ENCODE results near the gene SPCS2. TPM values are rescaled to one million over a fixed set of nuclear protein-coding genes. Genes with fewer than 3 reads are reported as not detected.

Gene SPCS2
- polyA plus RNA-seq, 1 donor from 2014 or later, result 84.7 TPM

DNA sequence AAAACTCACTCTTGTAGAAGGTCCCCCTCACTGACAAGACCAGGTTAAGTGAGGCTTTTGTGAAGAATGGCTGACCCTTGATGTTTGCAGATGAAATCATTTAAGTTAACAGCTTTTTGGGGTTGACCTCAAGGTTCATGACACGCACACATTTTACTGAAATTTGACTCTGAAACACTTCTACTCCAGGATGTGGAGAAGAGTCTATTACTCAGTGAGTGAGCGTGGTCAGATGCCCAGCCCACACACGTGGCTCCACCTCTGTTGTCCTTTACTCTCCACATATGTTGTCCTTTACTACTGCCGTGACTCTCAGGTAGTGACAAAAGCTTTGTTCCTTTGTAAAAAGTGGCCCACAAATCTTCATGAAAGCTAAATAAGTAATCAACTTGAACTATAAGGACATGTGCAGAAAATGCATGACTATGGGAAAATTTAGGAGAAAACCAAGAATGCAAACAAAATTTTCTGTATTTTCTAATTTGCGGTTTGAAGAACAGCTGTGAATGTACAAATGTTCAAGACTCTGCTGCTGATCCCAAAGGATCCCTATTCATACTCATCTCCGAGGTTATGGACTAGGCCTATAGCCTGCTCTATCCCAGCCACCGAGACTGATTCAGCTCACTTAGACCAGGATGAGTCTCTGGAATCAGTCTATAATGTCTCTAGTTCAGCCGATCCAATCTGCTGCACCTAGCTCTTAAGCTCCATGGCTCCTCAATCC is 22.6 kb upstream of the SPCS2 start:
- H3K27ac ChIP-seq (ENCODE audit: low read length), result no peak overlapping the region
- no peaks in the 10 kb centered on the region for H3K9me3 ChIP-seq (ENCODE audit: low read length)
- H3K79me2 ChIP-seq (replicated peaks; ENCODE audit: insufficient read depth, low read length), result no peaks in the 10 kb centered on the region
- H3K36me3 ChIP-seq (ENCODE audit: insufficient read depth, low read length), result no peaks in the 10 kb centered on the region
- H3F3A ChIP-seq (ENCODE audit: insufficient read depth, low read length, poor library complexity, severe bottlenecking), result no peaks in the 10 kb centered on the region
- no peaks in the 10 kb centered on the region for H3K9me2 ChIP-seq (ENCODE audit: insufficient read depth, low read length)
- H3K4me2 ChIP-seq (ENCODE audit: low read length), result no peak overlapping the region
- H4K20me1 ChIP-seq (ENCODE audit: insufficient read depth), result no peaks in the 10 kb centered on the region
- no peak overlapping the region for H3K9ac ChIP-seq (ENCODE audit: low read length)
- TF ChIP-seq REST (IDR thresholded peaks at IDR 0.05; ENCODE audit: borderline replicate concordance) (no peak), SMC3 (conservative IDR thresholded peaks at IDR 0.05; ENCODE audit: poor library complexity) (no peak), POLR2AphosphoS5 (IDR thresholded peaks at IDR 0.05) (no peak), EP300 (conservative IDR thresholded peaks at IDR 0.05; ENCODE audit: poor library complexity, severe bottlenecking) (no peak), TAF1 (IDR thresholded peaks at IDR 0.05; ENCODE audit: low read depth) (no peak), EZH2 (IDR thresholded peaks at IDR 0.05; ENCODE audit: borderline replicate concordance, insufficient read depth, low read length, poor library complexity, severe bottlenecking) (no peak), RAD21 (conservative IDR thresholded peaks at IDR 0.05) (no peak), MXI1 (conservative IDR thresholded peaks at IDR 0.05; ENCODE audit: poor library complexity, severe bottlenecking) (no peak)
- TF ChIP-seq, protein P1, sequence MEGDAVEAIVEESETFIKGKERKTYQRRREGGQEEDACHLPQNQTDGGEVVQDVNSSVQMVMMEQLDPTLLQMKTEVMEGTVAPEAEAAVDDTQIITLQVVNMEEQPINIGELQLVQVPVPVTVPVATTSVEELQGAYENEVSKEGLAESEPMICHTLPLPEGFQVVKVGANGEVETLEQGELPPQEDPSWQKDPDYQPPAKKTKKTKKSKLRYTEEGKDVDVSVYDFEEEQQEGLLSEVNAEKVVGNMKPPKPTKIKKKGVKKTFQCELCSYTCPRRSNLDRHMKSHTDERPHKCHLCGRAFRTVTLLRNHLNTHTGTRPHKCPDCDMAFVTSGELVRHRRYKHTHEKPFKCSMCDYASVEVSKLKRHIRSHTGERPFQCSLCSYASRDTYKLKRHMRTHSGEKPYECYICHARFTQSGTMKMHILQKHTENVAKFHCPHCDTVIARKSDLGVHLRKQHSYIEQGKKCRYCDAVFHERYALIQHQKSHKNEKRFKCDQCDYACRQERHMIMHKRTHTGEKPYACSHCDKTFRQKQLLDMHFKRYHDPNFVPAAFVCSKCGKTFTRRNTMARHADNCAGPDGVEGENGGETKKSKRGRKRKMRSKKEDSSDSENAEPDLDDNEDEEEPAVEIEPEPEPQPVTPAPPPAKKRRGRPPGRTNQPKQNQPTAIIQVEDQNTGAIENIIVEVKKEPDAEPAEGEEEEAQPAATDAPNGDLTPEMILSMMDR (IDR thresholded peaks at IDR 0.05; ENCODE audit: poor library complexity, severe bottlenecking), result no peak
- no peak overlapping the region for H3K4me3 ChIP-seq (ENCODE audit: low read length)
- no peak overlapping the region for H2AFZ ChIP-seq (ENCODE audit: low read depth, low read length)
- H3K27me3 ChIP-seq (ENCODE audit: insufficient read depth, low read depth, low read length), result no peaks in the 10 kb centered on the region

- Histone ChIP-seq H3K9me2 (ENCODE audit: insufficient read depth, low read length) (no peaks in the 10 kb centered on the region), H3K27ac (ENCODE audit: low read length) (no peak overlapping the region), H3F3A (ENCODE audit: insufficient read depth, low read length, poor library complexity, severe bottlenecking) (no peaks in the 10 kb centered on the region), H3K9me3 (ENCODE audit: low read length) (no peaks in the 10 kb centered on the region), H3K4me3 (ENCODE audit: low read length) (no peak overlapping the region), H3K9ac (ENCODE audit: low read length) (no peak overlapping the region), H4K20me1 (ENCODE audit: insufficient read depth) (no peaks in the 10 kb centered on the region), H3K36me3 (ENCODE audit: insufficient read depth, low read length) (no peaks in the 10 kb centered on the region), H2AFZ (ENCODE audit: low read depth, low read length) (no peak overlapping the region), H3K79me2 (replicated peaks; ENCODE audit: insufficient read depth, low read length) (no peaks in the 10 kb centered on the region), H3K27me3 (ENCODE audit: insufficient read depth, low read depth, low read length) (no peaks in the 10 kb centered on the region), H3K4me2 (ENCODE audit: low read length) (no peak overlapping the region)
- TF ChIP-seq EZH2 (IDR thresholded peaks at IDR 0.05; ENCODE audit: borderline replicate concordance, insufficient read depth, low read length, poor library complexity, severe bottlenecking), result no peak
- TF ChIP-seq POLR2AphosphoS5 (IDR thresholded peaks at IDR 0.05), result no peak
- no peak for TF ChIP-seq TAF1 (IDR thresholded peaks at IDR 0.05; ENCODE audit: low read depth)
- no peak for TF ChIP-seq MXI1 (conservative IDR thresholded peaks at IDR 0.05; ENCODE audit: poor library complexity, severe bottlenecking)
- TF ChIP-seq SMC3 (conservative IDR thresholded peaks at IDR 0.05; ENCODE audit: poor library complexity), result no peak
- TF ChIP-seq, protein P1 (IDR thresholded peaks at IDR 0.05; ENCODE audit: poor library complexity, severe bottlenecking), result no peak
- TF ChIP-seq REST (IDR thresholded peaks at IDR 0.05; ENCODE audit: borderline replicate concordance), result no peak
- no peak for TF ChIP-seq EP300 (conservative IDR thresholded peaks at IDR 0.05; ENCODE audit: poor library complexity, severe bottlenecking)
- no peak for TF ChIP-seq RAD21 (conservative IDR thresholded peaks at IDR 0.05)
These were observed 21.6 kb upstream of the SPCS2 start for GRCh38 chr11:74927496-74927895.

Data from neural cell (in vitro differentiated cells).